ENCODE measurements around the gene DYNLT5.
"Not testable (repeated sequence)": the region's sequence is repeated elsewhere in the genome, so short reads cannot be mapped to it uniquely, and the experiment has no call there.

Gene DYNLT5

DNA sequence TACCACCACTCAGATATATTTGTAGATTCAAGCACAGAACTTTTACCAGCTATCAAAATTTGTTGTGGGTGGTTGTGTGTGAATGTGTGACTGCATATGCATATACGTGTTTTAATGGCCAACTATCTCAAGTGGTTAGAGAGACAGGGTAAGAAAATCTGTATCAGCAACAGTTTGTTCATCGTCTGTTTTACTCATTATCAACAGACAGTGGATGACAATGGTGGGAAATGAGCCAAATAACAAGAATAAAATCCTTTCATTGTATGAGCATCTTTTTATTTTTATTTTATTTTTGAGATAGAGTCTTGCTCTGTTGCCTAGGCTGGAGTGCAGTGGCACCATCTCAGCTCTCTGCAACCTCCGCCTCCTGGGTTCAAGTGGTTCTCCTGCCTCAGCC, 22.7 kb upstream of the DYNLT5 start:
- no peaks in the 10 kb centered on the region for H3K27me3 ChIP-seq (ENCODE audit: control insufficient read depth in 5 of 5, insufficient read depth in 4 of 5, low read length in 5 of 5)
- H3K36me3 ChIP-seq (ENCODE audit: control insufficient read depth in 5 of 5, insufficient read depth in 5 of 5, low read length in 5 of 5), result no peaks in the 10 kb centered on the region
- peaks cover 2 to 7% (median 6%) of the 10 kb centered on the region in 5 donors for H3K4me1 ChIP-seq (ENCODE audit: control insufficient read depth in 5 of 5, insufficient read depth in 5 of 5, low read length in 5 of 5)
- no peak overlapping the region for H3K9ac ChIP-seq (ENCODE audit: low read length in 5 of 5)
- H3K4me3 ChIP-seq (ENCODE audit: low read depth in 1 of 5, low read length in 5 of 5), result no peak overlapping the region
- H3K27ac ChIP-seq (ENCODE audit: low read depth, low read length), result no peak overlapping the region
- H3K9me3 ChIP-seq (ENCODE audit: control insufficient read depth in 5 of 5, low read length in 5 of 5), result no peaks in the 10 kb centered on the region

- Histone ChIP-seq H3K36me3 (ENCODE audit: control insufficient read depth in 5 of 5, insufficient read depth in 5 of 5, low read length in 5 of 5) (no peaks in the 10 kb centered on the region), H3K9me3 (ENCODE audit: control insufficient read depth in 5 of 5, low read length in 5 of 5) (no peaks in the 10 kb centered on the region), H3K9ac (ENCODE audit: low read length in 5 of 5) (peak overlapping the region in 1 of 5 donors; percentile 2), H3K27ac (ENCODE audit: low read depth, low read length) (no peak overlapping the region), H3K4me1 (ENCODE audit: control insufficient read depth in 5 of 5, insufficient read depth in 5 of 5, low read length in 5 of 5) (peaks cover 2 to 7% (median 6%) of the 10 kb centered on the region in 5 donors), H3K4me3 (ENCODE audit: low read depth in 1 of 5, low read length in 5 of 5) (no peak overlapping the region), H3K27me3 (ENCODE audit: control insufficient read depth in 5 of 5, insufficient read depth in 4 of 5, low read length in 5 of 5) (no peaks in the 10 kb centered on the region)
Observed at GRCh38 chr1:66730462-66730861, 21.8 kb upstream of the DYNLT5 start.

GRCh38 chr1:66731170-66731865, 20.9 kb upstream of the DYNLT5 start:
- Histone ChIP-seq H3K4me1 (ENCODE audit: control insufficient read depth in 5 of 5, insufficient read depth in 5 of 5, low read length in 5 of 5) (peaks cover 0 to 3% (median 0%) of the 10 kb centered on the region in 5 donors), H3K4me3 (ENCODE audit: low read depth in 1 of 5, low read length in 5 of 5) (no peak overlapping the region), H3K9me3 (ENCODE audit: control insufficient read depth in 5 of 5, low read length in 5 of 5) (no peaks in the 10 kb centered on the region), H3K36me3 (ENCODE audit: control insufficient read depth in 5 of 5, insufficient read depth in 5 of 5, low read length in 5 of 5) (no peaks in the 10 kb centered on the region), H3K27me3 (ENCODE audit: control insufficient read depth in 5 of 5, insufficient read depth in 4 of 5, low read length in 5 of 5) (no peaks in the 10 kb centered on the region), H3K9ac (ENCODE audit: low read length in 5 of 5) (no peak overlapping the region), H3K27ac (ENCODE audit: low read depth, low read length) (no peak overlapping the region)

DNA sequence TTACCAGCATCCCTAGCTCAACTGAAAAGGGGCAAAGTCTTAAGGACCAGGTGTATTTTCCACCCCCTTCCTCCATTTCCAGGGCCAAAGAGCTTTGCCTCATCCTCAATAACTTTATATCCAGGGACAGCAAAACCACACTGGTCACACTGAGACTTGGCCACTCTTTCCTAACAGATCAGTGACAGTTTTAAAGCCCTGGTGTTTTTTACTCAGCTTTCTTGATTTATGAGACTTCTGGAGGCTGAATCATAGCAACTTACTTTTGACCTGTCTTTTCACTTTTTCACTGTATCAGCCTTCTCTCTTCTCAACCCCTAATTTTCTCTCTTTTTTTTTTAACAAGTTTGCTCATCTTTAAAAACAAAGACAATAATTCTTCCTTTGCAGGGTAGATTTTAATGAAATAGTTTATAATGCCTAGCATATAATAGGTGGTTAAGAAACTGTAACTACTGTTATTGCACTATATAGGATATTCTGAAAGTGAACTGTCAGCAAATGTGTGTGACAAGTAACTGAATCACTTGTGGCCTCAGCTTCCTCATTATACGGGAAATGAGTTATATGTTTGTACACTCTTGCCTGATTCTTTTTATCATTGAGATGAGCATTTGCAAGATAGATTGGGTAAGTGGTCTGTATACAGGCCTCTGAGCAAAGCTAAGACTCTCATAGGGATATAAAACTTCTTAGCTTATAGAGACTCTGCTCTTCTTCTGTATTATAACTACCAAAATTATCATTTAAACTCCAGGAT, 19.7 kb upstream of the DYNLT5 start:
- no peaks in the 10 kb centered on the region for H3K9me3 ChIP-seq (ENCODE audit: control insufficient read depth in 5 of 5, low read length in 5 of 5)
- H3K9ac ChIP-seq (ENCODE audit: low read length in 5 of 5), result no peak overlapping the region
- H3K36me3 ChIP-seq (ENCODE audit: control insufficient read depth in 5 of 5, insufficient read depth in 5 of 5, low read length in 5 of 5), result no peaks in the 10 kb centered on the region
- H3K4me1 ChIP-seq (ENCODE audit: control insufficient read depth in 5 of 5, insufficient read depth in 5 of 5, low read length in 5 of 5), result peaks cover 0 to 3% (median 0%) of the 10 kb centered on the region in 5 donors
- no peak overlapping the region for H3K4me3 ChIP-seq (ENCODE audit: low read depth in 1 of 5, low read length in 5 of 5)
- no peaks in the 10 kb centered on the region for H3K27me3 ChIP-seq (ENCODE audit: control insufficient read depth in 5 of 5, insufficient read depth in 4 of 5, low read length in 5 of 5)
- H3K27ac ChIP-seq (ENCODE audit: low read depth, low read length), result no peak overlapping the region

- Histone ChIP-seq H3K9me3 (ENCODE audit: control insufficient read depth in 5 of 5, low read length in 5 of 5) (no peaks in the 10 kb centered on the region), H3K4me1 (ENCODE audit: control insufficient read depth in 5 of 5, insufficient read depth in 5 of 5, low read length in 5 of 5) (peaks cover 0 to 7% (median 0%) of the 10 kb centered on the region in 5 donors), H3K27ac (ENCODE audit: low read depth, low read length) (no peak overlapping the region), H3K27me3 (ENCODE audit: control insufficient read depth in 5 of 5, insufficient read depth in 4 of 5, low read length in 5 of 5) (no peaks in the 10 kb centered on the region), H3K9ac (ENCODE audit: low read length in 5 of 5) (no peak overlapping the region), H3K36me3 (ENCODE audit: control insufficient read depth in 5 of 5, insufficient read depth in 5 of 5, low read length in 5 of 5) (no peaks in the 10 kb centered on the region), H3K4me3 (ENCODE audit: low read depth in 1 of 5, low read length in 5 of 5) (no peak overlapping the region)
Observed at GRCh38 chr1:66733348-66734017, 18.8 kb upstream of the DYNLT5 start.

DNA sequence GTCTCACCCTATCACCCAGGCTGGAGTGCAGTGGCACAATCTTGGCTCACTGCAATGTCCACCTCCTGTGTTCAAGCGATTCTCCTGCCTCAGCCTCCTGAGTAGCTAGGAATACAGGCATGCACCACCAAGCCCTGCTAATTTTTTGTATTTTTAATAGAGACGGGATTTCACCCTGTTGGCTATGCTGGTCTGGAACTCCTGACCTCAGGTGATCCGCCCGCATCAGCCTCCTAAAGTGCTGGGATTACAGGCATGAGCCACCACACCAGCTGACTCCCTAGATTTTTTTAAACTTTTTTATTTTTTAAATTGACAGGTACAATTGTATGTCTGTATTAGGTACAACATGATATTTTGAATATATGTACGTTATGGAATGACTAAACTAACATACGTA, 17.7 kb upstream of the DYNLT5 start:
- not testable (repeated sequence) for H3K4me1 ChIP-seq (ENCODE audit: control insufficient read depth in 5 of 5, insufficient read depth in 5 of 5, low read length in 5 of 5); H3K9me3 ChIP-seq (ENCODE audit: control insufficient read depth in 5 of 5, low read length in 5 of 5); H3K9ac ChIP-seq (ENCODE audit: low read length in 5 of 5); H3K27me3 ChIP-seq (ENCODE audit: control insufficient read depth in 5 of 5, insufficient read depth in 4 of 5, low read length in 5 of 5); H3K27ac ChIP-seq (ENCODE audit: low read depth, low read length); H3K36me3 ChIP-seq (ENCODE audit: control insufficient read depth in 5 of 5, insufficient read depth in 5 of 5, low read length in 5 of 5); H3K4me3 ChIP-seq (ENCODE audit: low read depth in 1 of 5, low read length in 5 of 5)

- Histone ChIP-seq H3K27me3 (ENCODE audit: control insufficient read depth in 5 of 5, insufficient read depth in 4 of 5, low read length in 5 of 5) (no peaks in the 10 kb centered on the region), H3K9me3 (ENCODE audit: control insufficient read depth in 5 of 5, low read length in 5 of 5) (no peaks in the 10 kb centered on the region), H3K4me3 (ENCODE audit: low read depth in 1 of 5, low read length in 5 of 5) (no peak overlapping the region), H3K27ac (ENCODE audit: low read depth, low read length) (no peak overlapping the region), H3K9ac (ENCODE audit: low read length in 5 of 5) (no peak overlapping the region), H3K36me3 (ENCODE audit: control insufficient read depth in 5 of 5, insufficient read depth in 5 of 5, low read length in 5 of 5) (no peaks in the 10 kb centered on the region), H3K4me1 (ENCODE audit: control insufficient read depth in 5 of 5, insufficient read depth in 5 of 5, low read length in 5 of 5) (peaks cover 0 to 12% (median 6%) of the 10 kb centered on the region in 5 donors)
Observed at GRCh38 chr1:66737836-66738235, 14.4 kb upstream of the DYNLT5 start.

DNA sequence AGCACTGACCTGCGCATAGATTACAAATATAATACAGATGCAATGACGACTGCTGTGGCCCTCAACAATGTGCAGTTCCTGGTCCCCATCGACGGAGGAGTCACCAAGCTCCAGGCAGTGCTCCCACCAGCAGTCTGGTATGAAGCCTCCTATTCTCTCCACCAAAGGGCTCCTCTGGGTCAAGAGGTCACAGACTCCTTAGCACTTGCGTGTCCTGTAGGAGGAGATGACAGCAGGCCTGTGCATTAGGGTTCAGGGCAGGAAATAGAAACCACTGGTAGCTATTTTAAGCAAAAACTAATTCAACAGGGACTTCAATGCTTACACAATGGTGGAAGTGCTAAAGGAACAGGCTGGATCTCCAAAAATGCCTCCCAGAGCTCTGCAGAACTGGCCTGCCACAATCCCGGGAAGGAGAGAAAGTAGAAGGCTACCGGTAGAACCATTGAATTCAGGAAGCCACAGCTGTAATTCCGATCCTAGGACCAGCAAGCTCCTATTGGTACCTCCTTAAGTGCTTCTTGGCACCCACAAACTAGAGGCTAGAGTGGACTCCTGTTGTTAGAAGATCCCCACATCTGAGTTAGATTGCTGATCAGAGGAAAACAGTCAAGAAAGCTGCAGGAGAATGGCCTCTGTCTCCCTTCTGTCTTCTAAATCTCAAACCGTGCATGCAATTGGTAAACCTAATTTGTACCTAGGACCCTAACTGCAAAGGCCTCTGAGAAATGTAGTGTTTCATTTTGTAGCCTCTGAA, 12.7 kb upstream of the DYNLT5 start:
- Histone ChIP-seq H3K27ac (ENCODE audit: low read depth, low read length) (no peak overlapping the region), H3K36me3 (ENCODE audit: control insufficient read depth in 5 of 5, insufficient read depth in 5 of 5, low read length in 5 of 5) (no peaks in the 10 kb centered on the region), H3K4me3 (ENCODE audit: low read depth in 1 of 5, low read length in 5 of 5) (no peak overlapping the region), H3K4me1 (ENCODE audit: control insufficient read depth in 5 of 5, insufficient read depth in 5 of 5, low read length in 5 of 5) (peaks cover 0 to 12% (median 6%) of the 10 kb centered on the region in 5 donors), H3K9me3 (ENCODE audit: control insufficient read depth in 5 of 5, low read length in 5 of 5) (no peaks in the 10 kb centered on the region), H3K27me3 (ENCODE audit: control insufficient read depth in 5 of 5, insufficient read depth in 4 of 5, low read length in 5 of 5) (no peaks in the 10 kb centered on the region), H3K9ac (ENCODE audit: low read length in 5 of 5) (no peak overlapping the region)

DNA sequence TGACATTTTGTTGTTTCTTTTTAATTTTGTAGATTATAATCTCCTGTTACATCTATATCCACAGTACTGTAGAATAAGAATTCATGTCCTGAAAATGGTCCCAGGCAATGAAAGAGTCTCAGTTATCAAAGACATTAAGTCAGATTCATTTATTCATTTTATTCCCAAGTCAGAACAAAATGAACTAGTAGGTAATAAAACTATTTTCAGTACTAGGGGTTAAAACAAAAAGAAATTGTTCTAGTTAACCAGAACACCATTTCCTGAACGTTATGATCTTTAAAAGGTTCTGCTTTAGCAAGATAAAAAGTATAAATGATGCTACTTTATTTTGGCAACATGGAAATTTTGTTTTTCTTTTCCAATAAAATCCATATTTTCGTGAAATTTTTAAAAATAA, 6.8 kb upstream of the DYNLT5 start:
- H3K4me1 ChIP-seq (ENCODE audit: control insufficient read depth in 5 of 5, insufficient read depth in 5 of 5, low read length in 5 of 5), result no peaks in the 10 kb centered on the region

More for the DNA sequence above, 6.8 kb upstream of the DYNLT5 start:
- H3K9me3 ChIP-seq (ENCODE audit: control insufficient read depth in 5 of 5, low read length in 5 of 5), result no peaks in the 10 kb centered on the region
- no peak overlapping the region for H3K9ac ChIP-seq (ENCODE audit: low read length in 5 of 5)
- no peak overlapping the region for H3K27ac ChIP-seq (ENCODE audit: low read depth, low read length)
- no peak overlapping the region for H3K4me3 ChIP-seq (ENCODE audit: low read depth in 1 of 5, low read length in 5 of 5)
- H3K27me3 ChIP-seq (ENCODE audit: control insufficient read depth in 5 of 5, insufficient read depth in 4 of 5, low read length in 5 of 5), result no peaks in the 10 kb centered on the region
- no peaks in the 10 kb centered on the region for H3K36me3 ChIP-seq (ENCODE audit: control insufficient read depth in 5 of 5, insufficient read depth in 5 of 5, low read length in 5 of 5)

Data from subcutaneous abdominal adipose tissue (tissue), 5 donors.